Nephron progenitor cell (in vitro differentiated cells): ENCODE results near the gene PIP5KL1.

Experiments
- DNase-seq: peaks from one replicate; pipeline ENCODE4 v3.0.0; 2021
- H3K27ac Mint-ChIP-seq: 2 replicates; pipeline ENCODE4 v1.8.0; 2021; ENCODE audit warnings: mild to moderate bottlenecking, moderate library complexity, mixed read lengths
- H3K27me3 Mint-ChIP-seq: 2 replicates; pipeline ENCODE4 v1.8.0; 2021; ENCODE audit warnings: mild to moderate bottlenecking, low read depth, mixed read lengths; ENCODE audit not compliant: poor library complexity
- H3K36me3 Mint-ChIP-seq: 2 replicates; pipeline ENCODE4 v1.8.0; 2021; ENCODE audit warnings: low read depth, mixed read lengths
- H3K4me1 Mint-ChIP-seq: 2 replicates; pipeline ENCODE4 v1.8.0; 2021; ENCODE audit warnings: mixed read lengths
- H3K4me3 Mint-ChIP-seq: 2 replicates; pipeline ENCODE4 v1.8.0; 2021; ENCODE audit warnings: mild to moderate bottlenecking, moderate library complexity, mixed read lengths
- H3K9me3 Mint-ChIP-seq: 2 replicates; pipeline ENCODE4 v1.8.0; 2021; ENCODE audit warnings: mild to moderate bottlenecking, moderate library complexity, mixed read lengths
- CTCF ChIP-seq: fragments of 200-600 bp; sonication (generic); IDR thresholded peaks from 2 replicates; pipeline ENCODE4 v1.5.0; 2021; ENCODE audit warnings: antibody characterized with exemption

PIP5KL1 gene

DNA sequence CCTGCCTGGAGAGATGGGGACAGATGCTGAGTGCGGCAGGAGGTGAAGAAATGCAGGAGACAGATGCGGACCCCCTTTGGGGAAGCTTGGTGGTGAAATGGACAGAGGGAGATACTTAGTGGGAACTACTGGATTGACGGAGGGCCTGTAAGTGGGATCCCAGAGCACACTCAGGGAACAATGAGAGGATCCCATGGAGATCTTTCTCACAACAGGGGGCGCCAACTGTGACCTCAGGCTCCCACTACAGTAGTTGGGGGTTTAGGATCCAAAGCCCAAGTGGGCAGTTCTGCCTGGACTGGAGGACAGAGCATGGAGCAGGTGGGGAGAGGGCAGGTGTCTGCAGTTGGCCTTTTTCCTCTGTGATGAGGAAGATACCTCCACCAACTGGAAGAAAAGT, 3.7 kb upstream of the PIP5KL1 start:
- Mint-ChIP-seq H3K36me3 (no peaks in the 10 kb centered on the region), H3K27me3 (peaks cover 14% of the 10 kb centered on the region), H3K4me3 (peak overlapping the region; percentile 37), H3K4me1 (peaks cover 48% of the 10 kb centered on the region), H3K9me3 (no peaks in the 10 kb centered on the region), H3K27ac (peak overlapping the region; percentile 66)
- TF ChIP-seq CTCF: no peak
- DNase-seq: no peak

GRCh38 chr9:127931092-127931881, 710 bp upstream of the PIP5KL1 start:
- Mint-ChIP-seq H3K9me3 (no peaks in the 10 kb centered on the region), H3K27ac (no peak overlapping the region), H3K27me3 (peaks cover 44% of the 10 kb centered on the region), H3K4me3 (peak overlapping the region; percentile 60), H3K36me3 (no peaks in the 10 kb centered on the region), H3K4me1 (peaks cover 24% of the 10 kb centered on the region)
- DNase-seq: no peak
- TF ChIP-seq CTCF: no peak

DNA sequence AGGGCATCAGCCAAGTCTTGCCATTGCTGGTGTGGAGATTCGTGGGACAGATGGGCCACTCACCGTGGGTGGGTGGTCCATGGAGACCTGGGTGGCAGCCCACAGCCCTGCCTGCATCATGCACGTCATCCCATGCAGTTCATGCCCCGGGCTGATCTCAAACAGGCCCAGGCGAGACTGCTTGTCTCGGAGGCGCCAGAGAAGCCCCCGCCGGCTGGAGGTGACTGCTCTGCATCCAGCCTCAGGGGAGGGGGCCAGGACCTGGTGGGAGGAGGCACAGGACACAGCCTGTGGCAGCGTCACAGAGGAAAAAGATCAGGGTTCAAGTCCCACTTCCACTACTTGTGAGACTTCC, 975 bp downstream of the PIP5KL1 start:
- Mint-ChIP-seq H3K4me3 (peak overlapping the region; percentile 60), H3K9me3 (no peaks in the 10 kb centered on the region), H3K27me3 (peaks cover 61% of the 10 kb centered on the region)

GRCh38 chr9:127928676-127929624, 1.6 kb downstream of the PIP5KL1 start:
- DNase-seq: no peak
- Mint-ChIP-seq H3K4me1 (peaks cover 10% of the 10 kb centered on the region), H3K4me3 (peak overlapping the region; percentile 65), H3K9me3 (no peaks in the 10 kb centered on the region), H3K27ac (no peak overlapping the region), H3K36me3 (no peaks in the 10 kb centered on the region), H3K27me3 (peaks cover 67% of the 10 kb centered on the region)
- TF ChIP-seq CTCF: no peak

More for the DNA sequence above, 975 bp downstream of the PIP5KL1 start:
- DNase-seq: no peak
- H3K36me3 Mint-ChIP-seq: no peaks in the 10 kb centered on the region
- no peak overlapping the region for H3K27ac Mint-ChIP-seq
- no peak for TF ChIP-seq CTCF
- peaks cover 10% of the 10 kb centered on the region for H3K4me1 Mint-ChIP-seq

GRCh38 chr9:127927988-127928675, 2.4 kb downstream of the PIP5KL1 start:
- Mint-ChIP-seq H3K4me1 (peaks cover 10% of the 10 kb centered on the region), H3K9me3 (no peaks in the 10 kb centered on the region), H3K27me3 (peaks cover 75% of the 10 kb centered on the region), H3K27ac (no peak overlapping the region), H3K4me3 (no peak overlapping the region), H3K36me3 (no peaks in the 10 kb centered on the region)
- peak; percentile 48 for DNase-seq
- TF ChIP-seq CTCF: no peak
